GM19324 (cell line): Measurements from ENCODE around the gene RPRD1A.
"Not testable (repeated sequence)": the region's sequence is repeated elsewhere in the genome, so short reads cannot be mapped to it uniquely, and the experiment has no call there.

Source experiments
- ATAC-seq: cut with Tn5 transposase; IDR thresholded peaks from one replicate; pipeline ENCODE4 v1.9.1; 2021; ENCODE audit warnings: mild to moderate bottlenecking, moderate library complexity; ENCODE audit not compliant: unreplicated experiment, low FRiP score

Gene RPRD1A, protein sequence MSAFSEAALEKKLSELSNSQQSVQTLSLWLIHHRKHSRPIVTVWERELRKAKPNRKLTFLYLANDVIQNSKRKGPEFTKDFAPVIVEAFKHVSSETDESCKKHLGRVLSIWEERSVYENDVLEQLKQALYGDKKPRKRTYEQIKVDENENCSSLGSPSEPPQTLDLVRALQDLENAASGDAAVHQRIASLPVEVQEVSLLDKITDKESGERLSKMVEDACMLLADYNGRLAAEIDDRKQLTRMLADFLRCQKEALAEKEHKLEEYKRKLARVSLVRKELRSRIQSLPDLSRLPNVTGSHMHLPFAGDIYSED

DNA sequence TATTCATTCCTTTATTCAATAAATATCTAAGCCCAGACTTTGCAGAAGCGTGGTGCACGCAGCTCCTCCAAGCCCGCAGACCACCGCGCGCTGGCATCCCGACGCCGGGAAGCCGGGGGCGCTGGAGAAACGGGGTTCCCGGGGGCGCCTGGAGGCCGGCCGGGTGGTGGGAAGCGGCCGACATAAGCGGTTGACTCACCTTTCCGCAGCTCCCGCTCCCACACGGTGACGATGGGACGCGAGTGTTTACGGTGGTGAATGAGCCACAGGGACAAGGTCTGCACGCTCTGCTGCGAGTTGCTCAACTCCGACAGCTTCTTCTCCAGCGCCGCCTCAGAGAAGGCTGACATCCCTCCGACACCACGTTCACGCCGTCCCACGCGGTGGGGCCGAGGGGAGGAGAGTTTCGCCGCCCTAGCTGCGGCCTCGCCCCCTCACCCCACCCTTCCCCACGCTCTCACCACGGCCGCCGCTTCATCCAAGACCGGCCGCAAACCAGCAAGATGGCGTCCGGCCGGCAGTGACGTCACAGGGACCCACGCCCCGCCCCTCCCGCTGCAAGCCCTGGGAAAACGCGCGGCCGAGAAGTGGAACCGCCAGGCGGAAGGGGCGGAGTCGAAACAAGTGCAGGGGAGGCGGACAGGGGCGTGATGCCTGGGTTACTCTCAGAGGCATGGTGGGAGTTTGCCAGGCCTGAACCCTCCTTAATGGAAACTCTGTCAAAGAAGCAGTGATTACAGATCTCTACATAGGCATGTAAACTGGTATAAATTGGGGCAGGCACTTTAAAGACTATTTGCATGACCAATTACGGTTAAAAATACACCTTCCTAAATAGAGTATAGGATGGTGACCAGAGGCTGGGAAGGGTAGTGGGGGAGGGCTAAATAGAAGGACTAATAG is at the start of gene RPRD1A:
Gene RPRD1A (minus strand): TSS at position 505 of the 903 bp plus-strand sequence. CDS start 155 bp downstream, at position 350.
- peak; percentile 96 for ATAC-seq

DNA sequence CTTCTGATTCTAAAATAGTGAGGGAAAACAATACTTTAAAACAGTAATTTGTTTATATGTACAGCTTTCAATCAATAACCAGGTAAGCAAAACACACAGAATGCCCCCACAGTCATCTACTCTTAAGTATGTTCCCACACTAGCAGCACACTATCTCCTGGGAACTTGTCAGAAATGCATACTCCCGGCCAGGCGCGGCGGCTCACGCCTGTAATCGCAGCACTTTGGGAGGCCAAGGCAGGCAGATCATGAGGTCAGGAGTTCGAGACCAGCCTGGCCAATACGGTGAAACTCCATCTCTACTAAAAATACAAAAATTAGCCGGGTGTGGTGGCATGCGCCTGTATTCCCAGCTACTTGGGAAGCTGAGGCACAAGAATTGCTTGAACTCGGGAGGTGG is 49.4 kb upstream of the RPRD1A start:
- ATAC-seq, result not testable (repeated sequence)

DNA sequence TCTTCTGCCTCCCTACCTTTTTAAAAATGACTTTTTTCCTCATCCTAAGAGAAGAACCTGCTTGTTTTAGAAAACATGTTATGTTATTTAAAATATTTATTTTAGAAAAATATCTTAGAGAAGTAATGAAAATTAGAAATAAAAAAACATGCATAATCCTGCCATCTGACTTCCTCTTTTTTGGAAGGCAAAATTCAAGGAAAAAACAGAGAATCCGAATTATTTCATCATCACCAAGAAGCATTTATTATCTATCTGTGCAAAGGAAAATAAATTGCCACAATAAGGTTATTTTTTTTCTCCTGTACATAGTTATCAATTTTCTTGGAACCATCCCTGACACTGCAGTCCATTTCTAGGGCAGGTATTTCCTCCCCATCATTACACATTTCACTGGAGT is 47.4 kb upstream of the RPRD1A start:
- no peak for ATAC-seq

DNA sequence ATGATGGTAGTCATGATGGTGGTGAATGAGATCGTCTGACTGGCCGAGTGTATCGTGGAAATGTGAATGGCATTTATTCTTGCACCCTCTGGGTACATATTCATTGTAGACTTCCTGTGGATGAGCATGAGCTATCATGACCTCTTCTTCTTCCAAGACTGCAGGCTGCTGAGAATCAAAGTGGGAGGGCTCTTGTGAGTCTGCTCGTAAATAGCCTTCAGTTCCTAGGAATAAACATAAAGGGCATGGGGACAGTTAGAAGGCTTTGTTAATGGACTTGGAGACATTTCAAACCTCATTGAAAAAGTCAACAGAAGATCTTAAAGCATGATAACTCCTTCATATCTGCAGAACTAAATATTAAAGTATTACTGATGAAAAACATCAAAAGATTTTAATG is 46.9 kb upstream of the RPRD1A start:
- ATAC-seq, result no peak

DNA sequence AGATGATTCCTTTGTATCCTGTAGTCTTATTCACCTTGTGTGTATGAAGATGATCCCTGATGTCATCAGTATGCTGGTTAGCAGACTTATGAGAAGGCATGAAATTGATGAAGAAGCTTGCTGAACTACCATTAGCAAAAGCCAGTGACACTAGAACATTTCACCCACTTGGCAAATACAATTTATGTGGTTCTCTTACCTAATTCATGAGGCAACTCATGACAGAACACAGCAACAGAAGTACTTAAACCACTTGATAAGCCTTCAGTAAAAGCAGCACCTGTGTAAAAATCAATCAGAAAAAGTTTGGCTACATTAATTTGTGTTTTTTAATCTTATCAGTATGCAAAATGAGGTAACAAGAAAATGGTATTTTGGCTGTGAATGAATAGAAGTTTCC is 44.9 kb upstream of the RPRD1A start:
- ATAC-seq, result no peak

DNA sequence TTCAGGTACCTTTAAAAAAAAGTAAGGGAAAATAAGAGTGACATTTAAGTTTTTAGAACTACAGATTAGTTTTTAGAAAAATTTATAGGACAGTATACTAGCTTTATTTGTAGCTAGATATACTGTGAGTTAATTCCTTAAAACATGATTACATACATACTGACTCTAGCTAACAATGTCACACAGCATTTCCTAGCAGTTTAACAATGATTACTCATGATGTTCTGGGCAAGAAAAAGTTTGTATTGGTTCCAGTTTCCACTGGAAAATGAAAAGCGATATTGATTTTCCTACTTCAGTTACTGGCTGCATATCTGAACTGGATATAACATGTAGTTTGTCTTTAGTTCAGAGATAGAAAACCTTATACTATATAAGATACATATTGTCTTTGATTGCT is 42.4 kb upstream of the RPRD1A start:
- ATAC-seq, result no peak

DNA sequence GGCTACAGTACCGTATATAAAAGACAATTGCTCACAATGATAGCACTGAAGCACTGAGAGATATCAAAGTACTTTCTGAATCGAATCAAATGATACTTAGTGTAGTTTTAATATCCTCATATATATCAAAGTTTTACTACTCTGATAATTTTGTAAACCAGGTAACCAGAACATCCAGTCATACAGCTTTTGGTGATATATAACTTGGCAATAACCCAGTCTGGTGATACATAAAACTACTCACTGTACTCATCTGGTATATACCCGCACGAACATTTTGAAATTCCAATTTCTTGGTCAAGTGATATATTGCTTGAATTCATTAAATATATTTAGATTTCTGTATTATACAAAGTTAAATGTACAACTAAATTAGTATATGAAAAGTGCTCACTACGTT is 41.2 kb upstream of the RPRD1A start:
- no peak for ATAC-seq

DNA sequence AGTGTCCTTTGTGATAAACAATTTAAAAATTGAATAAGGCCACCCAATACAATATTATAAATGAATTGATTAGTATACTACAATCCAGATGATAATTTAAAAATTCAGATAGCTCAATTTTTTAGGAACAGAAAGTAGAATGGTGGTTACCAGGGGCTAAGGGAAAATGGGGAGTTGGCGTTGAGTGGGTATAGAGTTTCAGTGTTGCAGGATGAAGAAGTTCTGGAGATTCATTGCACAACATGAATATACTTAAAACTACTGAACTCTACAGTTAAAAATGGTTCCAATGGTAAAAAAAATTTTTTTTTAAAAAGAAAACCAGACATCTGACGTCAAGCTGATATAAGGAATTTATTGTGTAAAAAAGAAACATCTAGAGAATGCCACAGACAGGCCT is 40.8 kb upstream of the RPRD1A start:
- ATAC-seq, result no peak

DNA sequence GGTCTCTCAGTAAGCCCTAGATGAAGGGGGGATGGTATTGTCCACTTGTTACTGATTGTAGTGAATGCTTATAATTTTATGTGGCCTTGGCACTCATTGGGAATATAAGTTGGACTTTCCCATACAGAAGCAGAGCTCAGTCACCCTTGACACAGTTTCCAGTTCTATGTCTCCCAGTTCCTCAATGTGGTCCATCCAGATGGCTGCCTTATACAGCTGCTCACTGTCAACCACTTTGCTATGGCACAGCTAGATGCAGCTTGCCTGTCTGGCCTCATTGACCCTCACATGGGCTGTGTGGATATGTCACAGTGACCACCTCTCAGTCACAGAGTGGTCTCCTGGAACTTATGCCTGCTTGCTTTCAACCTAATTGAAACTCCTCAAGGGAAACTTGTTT is 40.1 kb upstream of the RPRD1A start:
- ATAC-seq, result no peak

DNA sequence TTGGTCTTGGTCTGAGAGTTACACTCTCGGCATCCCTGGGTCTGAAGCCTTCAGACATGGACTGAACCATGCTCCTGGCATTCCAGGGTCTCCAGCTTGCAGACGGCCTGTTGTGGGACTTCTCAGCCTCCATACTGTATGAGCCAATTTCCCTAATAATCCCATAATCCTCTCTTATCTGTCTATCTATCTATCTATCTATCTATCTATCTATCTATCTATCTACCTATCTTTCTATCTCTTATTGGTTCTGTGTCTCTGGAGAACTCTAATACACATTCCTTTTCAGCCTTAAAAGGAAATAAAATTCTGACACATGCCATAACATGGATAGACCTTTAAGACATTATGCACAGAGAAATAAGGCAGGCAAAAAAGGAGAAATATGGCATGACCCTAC is 37.4 kb upstream of the RPRD1A start:
- no peak for ATAC-seq

DNA sequence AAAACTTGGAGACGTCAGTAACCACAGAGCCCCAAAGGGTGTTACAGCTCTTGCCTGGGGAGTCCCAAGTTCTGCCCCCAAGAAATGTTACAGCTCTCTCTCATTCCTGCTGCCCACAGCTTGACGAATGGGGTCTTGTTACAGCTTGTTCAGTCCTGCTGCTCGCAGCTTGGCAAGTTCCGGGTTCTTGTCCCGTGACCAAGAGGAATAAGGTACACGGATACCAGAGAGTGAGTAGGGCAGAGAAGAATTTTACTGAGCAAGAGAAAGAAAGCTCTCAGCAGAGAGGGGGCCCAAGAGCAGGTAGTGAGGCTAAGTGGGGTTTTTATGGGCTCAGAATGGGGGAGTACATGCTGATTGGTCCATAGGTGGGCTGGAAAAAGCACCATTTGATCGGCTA is 34.6 kb upstream of the RPRD1A start:
- no peak for ATAC-seq

DNA sequence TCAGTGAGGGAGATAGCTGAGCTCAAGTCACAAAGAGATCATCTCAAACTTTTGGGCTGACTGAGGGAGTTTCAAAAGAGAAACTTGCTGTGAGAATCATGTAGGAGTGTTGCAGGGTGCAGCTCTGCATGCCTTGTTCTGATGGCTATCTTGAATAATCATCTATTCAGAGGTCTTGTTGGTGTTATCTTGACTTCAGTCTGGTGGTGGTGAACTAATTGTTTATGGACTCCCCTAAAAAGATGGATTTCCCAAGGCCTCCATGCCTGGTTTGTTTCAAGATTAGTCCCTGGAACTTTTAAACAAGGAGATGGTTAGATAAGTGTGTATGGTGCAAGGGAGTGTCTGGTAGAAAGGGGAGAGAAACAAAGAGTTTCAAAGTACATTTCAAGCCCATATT is 32.0 kb upstream of the RPRD1A start:
- no peak for ATAC-seq

DNA sequence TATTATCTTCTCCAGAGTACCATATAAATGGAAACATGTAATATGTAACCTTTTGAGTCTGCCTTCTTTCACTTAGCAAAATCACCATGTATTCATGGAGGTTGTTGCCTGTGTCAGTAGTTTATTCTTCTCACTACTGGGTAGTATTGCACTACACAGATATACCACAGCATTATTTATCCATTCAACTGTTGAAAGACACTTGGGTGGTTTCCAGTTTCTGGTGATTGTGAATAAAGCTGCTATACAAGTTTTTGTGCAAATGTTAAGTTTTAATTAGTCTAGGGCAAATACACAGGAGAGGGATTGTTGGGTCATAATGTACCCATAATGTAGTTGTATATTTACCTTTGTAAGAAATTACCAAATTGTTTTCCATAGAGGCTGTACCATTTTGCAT is 29.6 kb upstream of the RPRD1A start:
- no peak for ATAC-seq

DNA sequence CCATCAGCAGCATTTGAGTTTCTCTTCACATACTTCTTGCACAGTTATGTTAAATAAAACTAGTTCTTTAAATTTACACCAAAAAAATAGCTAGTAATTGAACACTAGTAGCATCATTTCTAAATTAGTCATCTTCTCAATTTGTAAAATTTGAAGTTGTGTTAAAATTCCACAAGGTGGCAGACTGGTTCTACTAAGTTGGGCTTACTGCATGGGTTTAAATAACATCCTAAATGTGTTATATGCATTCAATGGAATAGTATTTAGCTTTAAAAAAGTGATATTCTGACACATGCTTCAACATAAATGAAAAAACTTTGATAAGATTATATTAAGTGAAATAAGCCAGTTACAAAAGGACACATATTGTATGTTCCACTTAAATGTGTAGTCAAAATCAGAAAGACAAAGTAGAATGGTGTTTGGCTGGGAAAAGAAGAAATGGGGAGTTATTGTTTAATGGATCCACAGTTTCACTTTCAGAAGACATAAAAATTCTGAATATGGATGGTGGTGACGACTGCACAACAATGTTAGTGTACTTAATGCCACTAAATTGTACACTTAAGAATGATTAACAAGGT is 28.7 kb upstream of the RPRD1A start:
- ATAC-seq, result no peak

DNA sequence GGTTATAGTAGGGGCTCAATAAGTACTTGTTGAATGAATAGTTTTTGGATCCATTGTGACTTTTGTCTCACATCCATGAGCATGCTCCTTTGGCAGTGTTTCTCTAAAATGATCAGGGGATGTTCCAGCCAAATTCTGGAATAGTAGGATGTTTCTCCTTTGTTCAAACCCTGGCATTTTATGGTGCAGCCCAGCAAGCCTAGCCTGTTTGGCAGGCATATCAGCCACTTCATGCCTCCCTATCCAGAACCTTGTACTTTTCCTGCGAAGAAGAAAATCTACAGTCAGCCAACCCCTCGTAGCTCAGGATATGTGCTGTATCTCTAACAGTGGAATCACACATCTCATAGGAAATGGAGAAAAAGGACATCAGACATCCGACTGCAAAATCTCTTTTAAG is 27.1 kb upstream of the RPRD1A start:
- ATAC-seq, result no peak

DNA sequence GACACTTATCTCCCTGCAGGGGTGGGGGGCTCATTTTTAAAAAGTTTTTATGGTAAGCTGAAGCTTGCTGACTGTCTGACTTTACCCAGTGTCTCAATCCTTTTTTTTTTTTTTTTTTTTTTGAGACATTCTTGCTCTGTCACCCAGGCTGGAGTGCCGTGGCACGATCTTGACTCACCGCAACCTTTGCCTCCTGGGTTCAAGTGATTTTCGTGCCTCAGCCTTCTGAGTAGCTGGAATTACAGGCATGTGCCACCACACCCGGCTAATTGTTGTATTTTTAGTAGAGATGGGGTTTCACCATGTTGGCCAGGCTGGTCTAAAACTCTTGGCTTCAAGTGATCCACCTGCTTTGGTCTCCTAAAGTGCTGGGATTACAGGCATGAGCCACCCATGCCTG is 24.8 kb upstream of the RPRD1A start:
- ATAC-seq, result not testable (repeated sequence)

DNA sequence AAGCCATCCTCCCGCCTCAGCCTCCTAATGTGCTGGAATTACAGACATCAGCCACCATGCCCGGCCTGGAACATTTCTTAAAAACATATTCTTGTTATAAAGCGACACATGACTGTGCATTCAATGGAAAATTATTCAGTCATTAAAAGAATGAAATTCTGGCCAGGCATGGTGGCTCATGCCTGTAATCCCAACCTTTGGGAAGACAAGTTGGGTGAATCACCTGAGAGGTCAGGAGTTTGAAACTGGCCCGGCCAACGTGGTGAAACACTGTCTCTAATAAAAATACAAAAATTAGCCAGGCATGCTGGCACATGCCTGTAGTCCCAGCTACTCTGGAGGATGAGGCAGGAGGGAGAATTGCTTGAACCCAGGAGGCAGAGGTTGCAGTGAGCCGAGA is 21.6 kb upstream of the RPRD1A start:
- ATAC-seq, result no peak

DNA sequence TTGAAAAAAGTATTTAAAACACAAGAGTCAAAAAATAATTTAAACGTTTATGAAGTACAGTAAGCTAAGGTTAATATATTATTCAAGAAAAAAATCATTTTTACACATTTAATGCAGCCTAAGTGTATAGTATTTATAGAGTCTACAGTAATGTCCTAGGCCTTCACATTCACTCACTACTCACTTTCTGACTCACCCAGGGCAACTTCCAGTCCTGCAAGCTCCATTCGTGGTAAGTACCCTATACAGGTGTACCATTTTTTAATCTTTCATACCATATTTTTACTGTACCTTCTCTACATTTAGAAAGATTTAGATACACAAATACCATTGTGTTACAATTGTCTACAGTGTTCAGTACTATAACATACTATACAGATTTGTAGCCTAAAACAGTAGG is 20.9 kb upstream of the RPRD1A start:
- ATAC-seq, result no peak

DNA sequence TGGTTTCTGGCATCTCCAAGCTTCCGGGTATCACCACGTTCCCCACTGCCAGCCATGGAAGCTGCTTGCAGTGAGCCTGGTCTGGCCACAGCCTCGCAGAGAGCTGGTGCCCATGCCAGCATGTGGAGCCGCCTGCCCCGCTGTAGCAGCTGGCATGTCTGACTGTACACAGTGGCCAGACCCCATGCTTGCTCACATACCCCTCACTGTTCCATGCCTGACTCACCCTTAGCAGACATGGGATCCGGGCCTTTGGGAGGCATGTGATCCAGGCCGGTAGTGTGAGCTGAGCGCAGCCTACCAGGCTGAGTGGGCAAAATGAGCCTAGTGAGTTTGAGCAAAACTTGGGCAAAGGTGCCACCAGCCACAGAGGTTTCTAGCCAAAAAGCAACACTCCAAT is 18.8 kb upstream of the RPRD1A start:
- ATAC-seq, result no peak

DNA sequence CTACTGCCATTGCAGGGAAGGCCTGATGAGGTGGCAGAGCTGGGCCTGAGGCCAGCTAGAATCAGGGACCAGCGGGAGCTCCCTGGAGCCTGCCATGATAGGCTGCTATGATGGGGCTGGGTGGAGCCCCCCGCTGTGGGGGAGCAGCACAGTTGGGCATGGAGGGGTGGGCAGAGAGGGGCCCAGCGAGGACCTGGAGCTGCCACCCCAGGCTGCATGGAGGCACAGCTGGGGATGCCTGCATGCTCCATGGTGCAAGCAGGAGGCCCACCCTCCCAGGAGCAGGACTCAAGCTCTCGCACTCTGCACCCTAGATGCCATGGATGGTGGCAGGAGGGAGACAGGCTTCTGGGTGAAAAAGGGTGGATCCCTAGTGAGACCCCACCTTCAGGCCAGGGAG is 17.8 kb upstream of the RPRD1A start:
- no peak for ATAC-seq

DNA sequence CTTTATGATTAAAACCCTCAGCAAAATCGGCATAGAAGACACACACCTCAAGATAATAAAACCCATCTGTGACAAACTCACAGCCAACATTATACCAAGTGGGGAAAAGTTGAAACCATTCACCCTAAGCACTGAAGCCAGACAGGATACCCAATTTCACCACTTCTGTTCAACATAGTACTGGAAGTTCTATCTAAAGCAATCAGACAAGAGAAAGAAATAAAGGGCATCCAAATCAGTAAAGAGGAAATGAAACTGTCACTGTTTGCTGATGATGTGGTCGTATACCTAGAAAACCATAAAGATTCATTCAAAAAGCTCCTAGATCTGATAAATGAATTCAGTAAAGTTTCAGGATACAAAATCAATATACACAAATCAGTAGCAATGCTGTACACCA is 16.4 kb upstream of the RPRD1A start:
- no peak for ATAC-seq

DNA sequence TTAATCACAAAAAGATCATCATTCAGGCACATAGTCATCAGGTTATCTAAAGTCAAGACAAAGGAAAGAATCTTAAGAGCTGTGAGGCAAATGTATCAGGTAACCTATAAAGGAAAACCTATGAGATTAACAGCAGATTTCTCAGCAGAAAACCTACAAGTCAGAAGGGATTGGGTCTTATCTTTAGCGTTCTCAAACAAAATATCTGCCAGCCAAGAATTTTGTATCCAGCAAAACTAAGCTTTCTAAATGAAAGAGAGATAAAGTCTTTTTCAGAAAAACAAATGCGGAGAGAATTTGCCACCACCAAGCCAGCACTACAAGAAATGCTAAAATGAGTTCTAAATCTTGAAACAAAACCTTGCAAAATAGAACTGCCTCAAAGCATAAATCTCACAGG is 13.8 kb upstream of the RPRD1A start:
- ATAC-seq, result not testable (repeated sequence)
